ENCODE results near the gene SYK.

The SYK gene

DNA sequence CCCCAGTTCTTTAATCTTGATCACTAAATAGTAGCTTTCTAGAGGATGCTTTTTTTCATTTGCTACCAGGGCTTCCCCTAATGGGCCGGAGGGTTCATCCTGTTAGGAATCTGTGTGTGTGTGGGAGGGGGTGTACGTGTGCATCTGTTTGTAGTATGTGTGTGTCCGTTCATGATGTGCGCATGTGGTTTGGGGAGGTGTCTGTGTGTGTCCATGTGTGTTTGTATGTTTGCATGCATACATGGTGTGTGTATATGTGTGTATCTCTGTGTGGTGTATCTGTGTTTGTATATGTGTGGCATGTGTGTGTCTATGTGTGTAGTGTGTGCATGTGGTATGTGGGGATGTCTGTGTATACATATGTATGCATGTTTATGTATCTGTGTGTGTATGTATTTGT is 106.2 kb downstream of the SYK start:
- no peak for DNase-seq

DNA sequence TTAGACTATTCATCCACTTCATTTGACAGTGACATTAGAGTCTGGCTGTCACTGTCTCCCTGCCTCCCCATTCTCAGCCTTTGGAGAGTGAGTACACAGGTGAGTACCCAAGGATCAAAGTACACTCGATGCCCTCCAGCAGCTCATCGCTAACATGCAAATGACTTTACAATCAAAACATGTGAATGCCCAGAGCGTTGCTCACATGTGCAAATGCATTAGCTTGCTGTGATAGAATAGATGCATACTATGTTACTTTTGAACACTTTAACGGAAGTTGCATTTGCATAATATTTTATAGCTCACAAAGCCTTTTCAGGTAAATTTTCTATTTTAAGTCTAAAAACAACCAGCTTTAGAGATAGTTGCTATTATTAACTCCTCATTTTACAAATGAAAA is 107.6 kb downstream of the SYK start:
- DNase-seq = no peak

DNA sequence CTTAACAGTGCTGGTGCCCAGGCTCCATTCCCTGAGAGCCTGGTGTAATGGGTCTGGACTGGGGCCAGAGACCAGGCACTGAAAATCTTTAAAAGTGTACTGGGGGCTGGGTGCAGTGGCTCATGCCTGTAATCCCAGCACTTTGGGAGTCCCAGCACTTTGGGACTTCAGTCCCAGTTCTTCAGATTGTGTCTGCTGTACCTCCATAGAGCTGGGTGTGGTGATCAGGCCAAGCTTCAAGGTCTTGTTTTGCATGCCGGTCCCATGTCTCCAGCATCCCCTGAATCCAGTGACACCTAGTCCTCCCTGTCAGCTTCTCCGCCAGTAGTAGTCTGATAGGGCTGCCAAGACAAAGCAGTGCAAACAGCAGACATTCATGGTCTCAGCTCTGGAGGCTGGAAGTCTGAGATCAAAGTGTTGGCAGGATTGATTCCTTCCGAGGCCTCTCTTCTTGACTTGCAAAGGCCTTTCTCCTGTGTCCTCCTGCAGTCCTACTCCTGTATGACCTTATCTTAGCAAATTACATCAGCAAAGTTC is 108.2 kb downstream of the SYK start:
- DNase-seq = no peak

DNA sequence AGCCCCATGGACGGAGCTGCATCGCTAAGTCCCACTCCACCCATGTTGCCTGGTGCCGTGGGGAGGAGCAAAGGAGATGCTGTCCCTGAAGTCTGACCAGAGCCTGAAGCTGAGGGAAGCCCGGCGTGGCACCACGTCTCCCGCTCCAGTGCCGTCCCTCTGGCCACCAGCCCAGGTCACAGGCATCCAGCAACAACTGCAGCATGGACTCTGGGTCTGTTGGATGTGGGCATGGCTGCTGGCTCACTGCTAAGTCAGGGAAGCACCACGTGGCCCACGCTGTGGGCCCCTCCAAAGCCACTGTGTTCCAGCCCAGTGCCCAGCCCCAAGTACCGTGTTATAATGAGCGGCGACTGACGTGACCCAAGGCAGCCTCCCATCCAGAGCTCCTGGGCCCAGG is 112.6 kb downstream of the SYK start:
- DNase-seq = no peak

DNA sequence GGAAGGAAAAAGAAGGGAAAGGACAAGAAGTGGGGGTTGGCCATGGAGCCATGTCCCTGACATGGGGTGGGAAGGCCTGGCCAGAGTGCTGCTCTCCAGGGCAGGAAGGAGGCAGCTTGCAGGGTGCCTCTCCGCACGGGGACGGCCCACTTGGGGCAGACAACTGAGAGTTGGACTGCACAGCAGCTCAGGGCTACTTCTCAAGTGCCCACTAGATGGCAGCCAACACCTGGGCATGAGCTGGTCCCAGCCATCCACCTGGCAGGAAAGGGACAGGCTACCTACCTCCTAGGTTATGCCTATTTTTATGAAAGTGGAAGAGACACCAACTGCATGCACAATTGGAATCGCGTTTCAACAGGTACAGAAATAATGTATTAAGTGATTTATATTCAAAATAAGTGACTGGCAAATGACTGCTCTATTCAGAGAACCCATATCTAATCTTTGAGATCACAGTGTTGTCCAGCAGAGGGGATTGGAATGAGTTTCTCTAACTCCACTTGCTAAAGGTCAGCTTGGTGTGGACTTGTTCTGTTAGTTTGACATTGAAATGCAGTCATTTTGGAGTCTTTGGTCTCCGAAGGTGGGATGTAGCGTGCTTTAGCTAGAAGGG is 113.4 kb downstream of the SYK start:
- peak; percentile 72 for DNase-seq

DNA sequence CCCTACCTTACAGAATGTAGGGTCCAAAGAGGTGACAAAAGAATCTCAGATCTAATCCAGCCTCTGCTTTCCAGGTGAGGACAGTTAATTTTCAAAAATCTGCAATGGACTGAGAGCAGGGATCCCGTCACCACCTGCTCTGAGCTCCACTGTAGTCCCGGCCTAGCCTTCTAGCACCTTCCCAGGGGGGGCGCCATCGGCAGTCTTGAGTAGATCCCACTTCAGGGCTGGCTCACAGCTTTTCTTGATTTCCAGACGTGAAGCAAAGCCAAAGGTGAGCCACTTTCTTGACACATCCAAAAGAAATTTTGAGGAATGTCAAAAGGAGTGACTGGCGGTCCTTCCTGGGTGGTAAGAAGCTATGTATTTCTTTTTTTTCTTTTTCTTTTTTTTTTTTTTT is 114.1 kb downstream of the SYK start:
- peak; percentile 29 for DNase-seq

DNA sequence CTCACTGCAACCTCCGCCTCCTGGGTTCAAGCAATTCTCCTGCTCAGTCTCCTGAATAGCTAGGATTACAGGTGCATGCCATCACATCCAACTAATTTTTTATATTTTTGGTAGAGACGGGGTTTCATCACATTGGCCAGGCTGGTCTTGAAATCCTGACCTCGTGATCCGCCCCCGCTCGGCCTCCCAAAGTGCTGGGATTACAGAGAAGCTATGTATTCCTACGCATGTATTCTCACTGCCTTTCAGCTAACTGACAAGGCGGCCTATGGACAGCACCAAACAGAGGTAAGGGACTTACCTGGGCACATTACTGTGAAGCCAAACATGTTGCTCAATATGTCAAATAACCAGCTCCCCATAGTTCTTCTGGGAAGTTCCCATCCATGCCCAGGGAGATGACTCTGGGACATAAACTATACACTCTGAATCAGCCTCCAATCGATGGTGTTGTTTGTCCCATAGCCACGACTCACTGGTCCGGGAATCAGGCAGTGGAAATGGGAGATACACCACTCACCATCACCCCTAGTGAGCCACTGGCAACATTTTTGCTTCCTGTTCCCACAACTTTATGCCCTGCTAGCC is 114.6 kb downstream of the SYK start:
- peak; percentile 48 for DNase-seq

DNA sequence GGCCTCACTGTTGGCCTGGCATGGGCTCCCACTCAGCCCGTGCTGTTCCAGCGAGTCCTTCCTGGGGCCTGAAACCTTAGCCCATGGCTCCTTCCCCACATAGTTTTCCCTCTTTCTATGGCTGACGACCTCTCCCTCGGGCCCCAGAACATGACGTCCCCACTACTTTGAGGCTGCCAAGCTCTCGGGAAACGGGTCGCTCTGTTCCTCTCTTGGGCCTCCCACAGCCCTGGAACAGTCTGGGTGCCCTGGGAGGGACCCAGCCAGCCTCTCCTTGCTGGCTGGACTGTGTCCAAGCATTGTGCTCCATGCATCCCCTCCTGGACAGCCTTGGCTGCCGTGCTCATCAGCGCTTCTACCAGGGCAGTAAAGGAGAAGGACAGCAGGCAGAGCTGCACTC is 118.3 kb downstream of the SYK start:
- no peak for DNase-seq

DNA sequence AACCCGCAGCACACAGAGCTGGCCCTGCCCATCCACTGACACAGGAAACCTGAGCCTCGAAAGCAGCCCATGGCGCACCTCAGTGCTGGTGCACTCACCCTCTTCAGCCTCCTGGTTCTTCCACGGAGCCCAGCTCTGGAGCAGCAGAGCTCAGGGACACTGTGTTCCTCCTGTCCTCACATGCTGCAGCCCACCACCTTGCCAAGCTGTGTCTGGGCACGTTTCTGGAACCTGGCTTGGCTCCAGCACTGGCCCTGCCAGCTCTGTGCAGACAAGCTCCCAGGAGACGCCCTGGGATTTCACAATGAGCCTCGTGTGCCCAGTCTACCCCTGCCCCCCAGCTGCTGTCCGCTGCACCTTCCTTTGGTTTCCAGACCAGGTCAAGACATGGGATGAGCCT is 119.5 kb downstream of the SYK start:
- DNase-seq = no peak

DNA sequence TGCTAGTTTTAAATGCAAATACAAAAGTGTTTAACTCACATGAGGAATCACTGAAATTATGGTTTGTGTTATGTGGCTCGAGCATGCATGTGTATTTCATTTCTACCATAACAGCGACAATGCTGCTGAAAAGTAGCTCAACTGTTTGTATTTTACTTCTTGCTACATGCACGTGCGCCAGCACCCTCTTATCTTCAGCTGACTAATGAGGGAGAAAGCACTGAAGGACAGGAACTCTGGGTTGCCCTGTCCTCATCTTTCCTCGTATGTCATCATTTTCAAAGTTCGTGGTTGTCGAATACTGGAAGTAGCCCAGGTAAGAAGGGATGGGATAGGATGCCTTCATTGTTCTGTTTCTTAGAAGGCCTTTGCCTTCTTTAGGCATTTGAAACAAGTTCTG is 120.3 kb downstream of the SYK start:
- DNase-seq = no peak

DNA sequence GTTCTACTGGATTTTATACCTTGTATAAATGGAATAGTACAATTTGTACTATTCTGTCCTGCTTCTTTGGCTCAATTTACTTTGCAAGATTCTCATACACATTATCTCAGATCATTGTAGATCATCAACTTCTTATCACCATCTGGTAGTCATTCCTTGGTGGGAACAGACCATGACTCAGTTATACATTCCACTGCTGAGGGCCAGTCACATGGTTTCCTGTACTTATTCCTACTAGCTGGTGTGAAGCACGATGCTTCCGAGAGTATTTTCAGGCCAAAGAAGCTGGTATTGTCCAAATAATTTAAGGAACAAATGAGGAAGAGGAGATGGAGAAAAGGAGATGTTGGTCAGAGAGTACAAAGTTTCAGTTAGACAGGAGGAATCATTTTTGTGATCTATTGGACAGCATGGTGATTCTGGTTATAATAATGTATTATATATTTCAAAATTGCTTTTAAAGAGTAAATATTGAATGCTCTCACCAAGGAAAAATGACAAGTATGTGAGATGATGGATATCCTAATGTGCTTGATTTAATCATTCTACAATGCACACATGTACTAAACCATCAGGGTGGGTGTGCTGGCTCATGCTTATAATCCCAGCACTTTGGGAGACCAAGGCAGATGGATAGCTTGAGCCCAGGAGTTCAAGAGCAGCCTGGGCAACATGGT is 124.1 kb downstream of the SYK start:
- DNase-seq = peak; percentile 89

DNA sequence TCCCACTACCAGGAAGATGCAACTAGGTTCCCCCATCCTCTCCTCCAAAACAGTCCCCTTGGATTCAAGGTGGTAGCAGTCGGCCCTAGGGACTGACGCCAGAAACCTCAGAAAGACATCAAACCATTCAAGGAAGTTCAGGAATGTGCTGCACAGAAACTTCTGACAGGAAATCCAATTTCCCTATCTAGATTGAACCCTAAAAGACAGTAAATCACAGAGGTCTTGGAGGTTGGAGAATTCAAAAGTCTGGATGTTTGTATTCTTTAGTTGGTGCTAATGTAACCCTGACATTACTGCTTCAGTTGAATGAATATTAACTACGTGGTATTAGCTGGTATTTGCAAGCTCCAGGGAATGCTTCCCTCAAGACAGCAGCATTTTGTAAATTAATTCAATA is 125.3 kb downstream of the SYK start:
- peak; percentile 13 for DNase-seq

DNA sequence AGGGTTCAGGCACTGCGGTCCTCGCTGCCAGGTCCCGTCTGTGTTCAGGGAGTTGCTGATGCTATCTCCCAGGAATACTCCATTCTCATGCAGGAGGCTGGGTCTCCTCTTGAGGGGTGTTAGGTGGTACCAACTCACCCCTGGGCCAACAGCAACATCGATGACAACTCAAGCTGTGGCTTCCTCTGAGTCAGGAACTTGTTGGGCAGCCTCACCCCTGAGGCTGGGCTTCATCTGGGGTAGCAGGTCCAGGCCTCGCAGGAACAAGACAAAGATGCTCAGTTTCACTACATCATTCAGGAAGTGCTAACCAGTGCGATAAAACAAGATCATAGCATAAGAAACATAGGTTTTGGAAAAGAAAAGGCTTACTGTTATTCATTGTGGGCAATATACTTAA is 125.9 kb downstream of the SYK start:
- DNase-seq = no peak

DNA sequence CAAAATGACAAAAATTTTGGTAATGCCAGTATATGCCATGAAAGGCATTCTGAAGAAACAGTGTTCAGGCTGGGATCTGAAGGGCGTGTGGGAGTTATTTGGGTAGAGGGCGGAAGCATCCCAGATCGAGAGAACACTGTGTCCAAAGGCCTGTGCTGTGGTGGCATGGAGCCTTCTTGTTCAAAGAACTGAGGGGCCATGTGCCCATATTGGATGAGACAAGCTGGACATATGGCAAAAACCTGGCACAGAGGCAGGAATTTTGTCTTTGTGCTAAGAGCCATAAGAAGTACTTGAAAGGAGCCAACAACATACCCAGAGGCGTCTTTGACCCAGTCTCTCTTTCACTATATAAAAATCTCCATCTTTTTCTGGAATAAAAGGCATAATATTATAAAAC is 128.0 kb downstream of the SYK start:
- no peak for DNase-seq

DNA sequence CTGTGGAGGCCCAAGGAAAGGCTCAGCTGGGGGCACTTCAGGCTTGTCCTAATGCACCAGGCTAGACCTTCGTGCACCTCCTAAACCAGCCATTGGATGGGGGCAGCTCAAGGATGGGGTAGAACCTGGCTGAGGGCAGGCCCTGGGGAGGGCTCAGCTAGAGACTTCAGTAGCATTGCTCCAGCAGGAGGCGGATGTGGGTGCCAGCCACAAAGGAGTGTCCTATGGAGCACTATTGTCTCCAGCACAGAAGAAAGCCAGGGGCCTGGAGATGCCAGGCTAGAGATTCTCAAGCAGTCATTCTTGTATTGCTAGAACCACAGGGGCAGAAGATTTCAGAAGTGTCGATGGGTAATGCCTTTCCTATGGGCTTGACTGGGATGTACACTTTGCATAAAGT is 131.8 kb downstream of the SYK start:
- DNase-seq = no peak

DNA sequence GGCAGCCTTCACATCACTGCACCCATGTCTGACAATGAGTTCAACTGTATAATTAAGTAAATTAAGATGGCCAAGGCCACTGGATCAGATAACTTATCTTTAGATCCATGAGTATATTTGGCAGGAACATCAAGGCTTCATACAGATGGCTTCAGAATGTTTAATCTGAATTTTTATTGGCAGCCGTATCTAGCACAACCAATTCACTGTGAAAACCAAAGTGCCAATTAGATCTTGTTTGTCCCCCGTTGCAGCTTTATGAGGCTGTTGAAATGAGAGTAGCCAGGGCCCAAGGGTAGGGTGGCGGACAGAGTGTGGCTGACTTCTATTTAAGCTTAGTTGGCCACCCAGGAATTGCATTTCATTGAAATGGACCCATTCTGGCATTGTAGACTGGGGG is 137.7 kb downstream of the SYK start:
- no peak for DNase-seq

DNA sequence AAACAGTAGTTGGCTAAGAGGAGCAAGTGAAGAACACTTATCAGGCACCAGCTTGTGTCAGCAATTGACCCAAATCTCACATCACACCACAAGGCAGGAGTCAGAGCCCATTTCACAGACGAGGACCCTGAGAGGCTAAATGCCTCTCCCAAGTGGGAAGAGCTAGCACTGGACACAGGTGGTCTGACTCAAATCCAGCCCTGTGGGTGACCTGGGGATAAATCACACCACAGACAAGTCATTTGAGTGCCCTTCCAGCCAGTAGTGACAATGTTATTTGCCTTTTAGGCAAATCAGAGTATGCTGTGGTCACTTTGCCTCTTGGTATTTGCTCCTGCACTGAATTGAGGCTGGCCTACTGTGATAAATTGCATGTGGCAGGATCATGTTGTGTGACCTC is 138.7 kb downstream of the SYK start:
- no peak for DNase-seq

DNA sequence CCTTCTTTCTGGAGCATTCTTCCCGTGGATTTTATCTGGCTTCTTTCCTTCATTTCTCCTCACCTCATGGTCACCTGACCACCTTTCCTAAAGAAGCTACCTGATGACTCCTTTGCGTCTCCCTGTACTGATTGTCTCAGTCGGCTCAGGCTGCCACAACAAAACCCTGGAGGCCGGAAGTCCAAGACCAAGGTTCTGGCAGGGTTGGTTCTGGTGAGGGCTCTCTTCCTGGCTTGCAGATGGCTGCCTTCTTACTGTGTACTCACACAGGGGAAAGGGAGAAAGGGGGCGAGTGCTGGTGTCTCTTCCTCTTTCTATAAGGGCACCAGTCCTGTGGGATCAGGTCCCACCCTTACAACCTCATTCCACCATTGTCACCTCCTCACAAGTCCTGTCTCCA is 140.0 kb downstream of the SYK start:
- no peak for DNase-seq

DNA sequence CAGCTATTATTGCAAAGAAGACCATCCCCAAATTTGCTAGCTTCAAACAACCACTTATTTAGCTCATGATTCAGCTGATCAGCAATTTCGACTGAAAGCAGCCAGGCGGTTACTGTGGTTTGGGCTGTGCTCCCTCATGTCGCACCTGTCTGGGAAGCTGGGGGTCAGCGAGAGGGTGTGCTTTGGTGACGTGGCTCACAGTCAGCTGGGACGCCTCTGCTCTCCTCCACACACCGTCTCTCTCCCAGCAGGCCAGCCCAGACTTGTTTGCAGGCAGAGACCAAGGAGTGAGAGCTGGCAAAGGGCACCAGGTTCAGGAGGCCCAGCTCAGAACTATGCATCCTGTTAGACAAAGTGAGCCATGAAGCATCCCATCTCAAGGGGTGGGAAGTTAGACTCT is 140.9 kb downstream of the SYK start:
- DNase-seq = no peak

DNA sequence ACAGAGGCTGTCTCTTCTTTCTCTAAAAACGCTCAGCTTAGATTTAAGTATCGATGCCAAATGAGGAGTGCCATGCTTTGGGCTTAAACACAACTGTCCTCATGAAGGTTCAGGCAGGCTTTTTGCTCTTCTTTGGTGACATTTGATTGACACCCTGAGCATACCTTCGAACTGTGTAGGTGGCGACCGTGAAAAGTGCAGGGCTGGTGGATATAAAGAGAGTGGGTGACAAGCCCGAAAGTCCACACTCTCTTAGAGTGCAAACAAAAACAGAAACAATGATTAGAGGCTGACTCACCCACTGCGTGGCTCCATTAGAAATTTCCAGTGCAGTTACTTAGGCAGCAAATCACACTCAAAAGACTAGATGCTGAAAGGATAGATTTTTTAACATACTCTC is 141.7 kb downstream of the SYK start:
- DNase-seq = no peak

DNA sequence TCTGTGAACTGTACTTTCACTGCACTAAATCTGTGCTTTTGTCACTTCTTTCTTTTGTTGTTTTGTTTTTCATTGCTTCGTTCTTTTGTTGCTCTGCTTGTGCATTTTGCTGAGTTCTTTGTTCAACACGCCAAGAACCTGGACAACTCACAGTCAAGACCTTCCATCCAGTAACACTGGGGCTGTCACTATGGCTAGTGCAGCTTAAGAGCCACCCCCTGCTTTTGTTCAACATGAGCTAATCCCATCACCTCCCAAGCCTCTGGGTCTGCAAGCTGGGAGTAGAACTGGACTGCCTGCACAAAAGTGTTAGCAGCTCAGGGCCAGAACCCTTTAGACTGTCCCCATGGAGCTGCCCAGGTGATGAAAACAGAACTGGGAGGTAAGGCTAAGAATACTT is 143.7 kb downstream of the SYK start:
- DNase-seq = no peak

DNA sequence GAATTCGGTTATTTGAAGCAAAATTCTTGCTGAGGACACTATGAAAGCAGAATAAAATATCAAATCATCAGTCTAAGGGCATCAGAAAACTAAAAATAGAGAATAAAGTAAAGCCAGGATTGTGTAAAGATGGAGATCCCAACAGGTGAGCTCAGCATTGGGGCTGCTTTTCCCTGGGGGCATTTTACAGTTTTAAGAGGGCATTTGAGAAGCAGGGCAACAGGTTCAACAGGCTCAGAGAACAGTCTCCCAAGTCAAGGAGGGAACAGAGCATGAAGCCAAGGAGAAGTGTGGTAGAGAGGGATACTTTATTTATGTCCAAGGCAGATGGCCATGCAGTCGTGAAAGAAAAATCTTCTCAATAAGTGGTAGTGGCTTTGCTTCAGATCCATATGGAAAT is 145.4 kb downstream of the SYK start:
- no peak for DNase-seq
